Neutrophil (primary cell): ENCODE data around the gene DAP3.
"Not testable (repeated sequence)": the region's sequence is repeated elsewhere in the genome, so short reads cannot be mapped to it uniquely, and the experiment has no call there.

Source experiments
- H3K27ac ChIP-seq: fragments of 200-600 bp; sonication (generic); 2 replicates; pipeline ENCODE4 v1.5.1; 2016; ENCODE audit warnings: mild to moderate bottlenecking, moderate library complexity
- H3K27me3 ChIP-seq: fragments of 200-600 bp; sonication (generic); 2 replicates; pipeline ENCODE4 v1.6.0; 2016; ENCODE audit warnings: mild to moderate bottlenecking
- H3K36me3 ChIP-seq: fragments of 200-600 bp; sonication (generic); 2 replicates; pipeline ENCODE4 v1.5.1; 2017
- H3K4me1 ChIP-seq, 2 experiments: fragments of 200-600 bp in 1 of 2; sonication (generic) in 1 of 2; 1 replicate in 1 of 2; 2 replicates in 1 of 2; pipeline versions ENCODE4 v1.5.1 to v1.6.1; 2013 to 2016; ENCODE audit warnings: low read depth in 1 of 2, low read length in 1 of 2, mild to moderate bottlenecking in 1 of 2, moderate library complexity in 1 of 2; ENCODE audit not compliant: control insufficient read depth in 1 of 2, insufficient read depth in 1 of 2
- H3K4me3 ChIP-seq, 2 experiments: fragments of 200-600 bp in 1 of 2; sonication (generic) in 1 of 2; 1 replicate in 1 of 2; 2 replicates in 1 of 2; pipeline ENCODE4 v1.5.1; 2013 to 2016; ENCODE audit warnings: low read depth in 1 of 2, low read length in 1 of 2, mild to moderate bottlenecking in 1 of 2, moderate library complexity in 1 of 2
- H3K9me3 ChIP-seq: fragments of 200-600 bp; sonication (generic); 2 replicates; pipeline ENCODE4 v1.5.1; 2016
- TF ChIP-seq, protein P1 (sequence below): fragments of 200-600 bp; sonication (generic); IDR thresholded peaks from 2 replicates; pipeline ENCODE4 v1.5.1; 2016; ENCODE audit warnings: antibody characterized with exemption

Gene DAP3

DNA sequence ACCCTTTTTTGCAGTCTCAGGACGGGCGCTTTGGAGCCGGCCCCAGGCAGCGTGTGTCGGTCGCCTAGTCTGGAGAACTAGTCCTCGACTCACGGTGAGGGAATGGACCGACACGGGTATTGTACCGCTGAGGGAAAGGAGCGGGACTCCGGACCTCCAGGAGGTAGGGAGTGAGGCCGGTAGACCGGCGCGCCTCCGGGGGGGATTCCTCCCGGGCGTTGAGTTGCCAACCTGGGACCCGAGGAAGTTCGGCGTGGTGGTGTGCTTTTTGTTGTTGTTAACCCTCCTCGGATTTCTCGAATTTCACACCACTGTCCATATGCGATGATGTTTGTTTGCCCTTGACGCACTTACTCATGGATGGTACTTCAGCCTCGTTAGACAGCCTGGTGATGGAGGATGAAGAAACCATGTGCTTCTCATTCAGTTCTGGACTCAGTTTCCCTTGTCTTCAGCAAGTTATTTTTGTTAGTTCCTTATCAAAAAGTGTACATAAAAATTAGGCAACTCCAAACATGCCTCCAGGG is at the start of gene DAP3:
Gene DAP3, plus strand, starts transcription at position 11 of the 527 bp plus-strand sequence. CDS start 20,689 bp downstream, outside the sequence.
- Histone ChIP-seq H3K4me1 (peaks cover 14 to 16% of the 10 kb centered on the region in 2 experiments), H3K4me3 (peak within 1 kb of the TSS; percentile 88 to 97), H3K27ac (peak within 1 kb of the TSS; percentile 99)
- H3K9me3 ChIP-seq, H3K36me3 ChIP-seq, H3K27me3 ChIP-seq: not testable (repeated sequence)

DNA sequence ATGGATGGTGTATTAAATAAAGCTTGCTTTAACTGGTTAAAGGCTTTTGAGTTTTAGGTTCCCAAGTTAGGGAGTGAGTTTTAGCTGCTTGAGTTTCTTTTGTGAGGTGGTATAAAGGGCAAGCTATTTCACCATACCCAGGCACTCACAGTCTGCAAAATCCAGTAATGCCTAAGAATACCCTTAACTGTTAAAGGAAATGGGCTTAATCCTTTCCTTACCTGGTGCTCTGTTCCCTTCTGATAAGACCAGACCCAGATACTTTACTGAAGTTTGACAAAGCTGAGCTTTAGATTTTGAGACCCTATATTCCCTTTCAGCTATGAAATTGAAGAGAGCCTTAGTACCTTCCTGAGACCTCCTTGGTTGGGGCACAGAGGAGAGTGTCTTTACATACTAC is 48.5 kb upstream of the DAP3 start:
- H3K9me3 ChIP-seq = peaks cover 10% of the 10 kb centered on the region
- peaks cover 15 to 19% of the 10 kb centered on the region in 2 experiments for H3K4me1 ChIP-seq
- H3K27me3 ChIP-seq = no peaks in the 10 kb centered on the region
- no peaks in the 10 kb centered on the region for H3K36me3 ChIP-seq
- no peak overlapping the region for H3K4me3 ChIP-seq
- TF ChIP-seq, protein P1, sequence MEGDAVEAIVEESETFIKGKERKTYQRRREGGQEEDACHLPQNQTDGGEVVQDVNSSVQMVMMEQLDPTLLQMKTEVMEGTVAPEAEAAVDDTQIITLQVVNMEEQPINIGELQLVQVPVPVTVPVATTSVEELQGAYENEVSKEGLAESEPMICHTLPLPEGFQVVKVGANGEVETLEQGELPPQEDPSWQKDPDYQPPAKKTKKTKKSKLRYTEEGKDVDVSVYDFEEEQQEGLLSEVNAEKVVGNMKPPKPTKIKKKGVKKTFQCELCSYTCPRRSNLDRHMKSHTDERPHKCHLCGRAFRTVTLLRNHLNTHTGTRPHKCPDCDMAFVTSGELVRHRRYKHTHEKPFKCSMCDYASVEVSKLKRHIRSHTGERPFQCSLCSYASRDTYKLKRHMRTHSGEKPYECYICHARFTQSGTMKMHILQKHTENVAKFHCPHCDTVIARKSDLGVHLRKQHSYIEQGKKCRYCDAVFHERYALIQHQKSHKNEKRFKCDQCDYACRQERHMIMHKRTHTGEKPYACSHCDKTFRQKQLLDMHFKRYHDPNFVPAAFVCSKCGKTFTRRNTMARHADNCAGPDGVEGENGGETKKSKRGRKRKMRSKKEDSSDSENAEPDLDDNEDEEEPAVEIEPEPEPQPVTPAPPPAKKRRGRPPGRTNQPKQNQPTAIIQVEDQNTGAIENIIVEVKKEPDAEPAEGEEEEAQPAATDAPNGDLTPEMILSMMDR = no peak
- no peak overlapping the region for H3K27ac ChIP-seq

DNA sequence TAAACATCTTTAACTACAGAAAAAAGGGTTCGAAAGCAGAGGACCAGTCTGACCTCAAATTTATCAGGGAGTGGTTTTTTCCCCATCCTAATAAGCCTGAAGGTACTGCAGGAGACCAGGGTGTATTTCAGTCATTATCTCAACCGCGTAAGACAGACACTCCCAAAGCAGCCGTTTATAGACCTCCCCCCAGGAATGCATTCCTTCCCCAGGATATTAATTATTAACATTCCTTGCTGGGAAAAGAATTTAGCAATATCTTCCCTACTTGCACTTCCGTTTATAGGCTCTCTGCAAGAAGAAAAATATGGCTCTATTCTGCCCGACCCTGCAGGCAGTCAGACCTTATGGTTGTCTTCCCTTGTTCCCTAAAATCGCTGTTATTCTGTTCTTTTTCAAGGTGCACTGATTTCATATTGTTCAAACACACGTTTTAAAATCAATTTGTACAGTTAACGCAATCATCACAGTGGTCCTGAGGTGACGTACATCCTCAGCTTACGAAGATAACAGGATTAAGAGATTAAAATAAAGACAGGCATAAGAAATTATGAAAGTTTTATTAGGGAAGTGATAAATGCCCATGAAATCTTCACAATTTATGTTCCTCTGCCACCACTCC is 46.2 kb upstream of the DAP3 start:
- H3K4me1 ChIP-seq, H3K4me3 ChIP-seq, H3K27me3 ChIP-seq, H3K36me3 ChIP-seq, H3K27ac ChIP-seq: not testable (repeated sequence)
- H3K9me3 ChIP-seq = peaks cover 10% of the 10 kb centered on the region

DNA sequence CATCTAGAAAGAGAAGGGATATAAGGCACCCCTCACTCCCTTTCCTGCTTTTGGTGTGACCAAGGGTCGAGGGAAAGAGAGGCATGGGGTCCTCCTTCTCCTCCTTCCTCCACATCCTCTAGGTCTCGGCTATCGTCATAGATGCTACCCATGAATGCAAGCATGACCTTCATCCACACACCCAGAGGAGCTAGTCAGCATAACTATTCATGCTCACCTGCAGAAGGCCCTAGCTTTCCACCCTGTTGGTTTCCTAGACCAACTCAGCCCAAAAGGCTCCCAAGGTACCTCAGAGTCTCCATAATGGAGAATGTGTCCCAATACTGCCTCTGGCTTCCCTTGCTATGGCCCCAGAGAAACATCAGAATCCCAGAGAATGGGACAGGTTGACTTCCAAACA is 45.7 kb upstream of the DAP3 start:
- TF ChIP-seq, protein P1 = no peak
- Histone ChIP-seq H3K4me3 (no peak overlapping the region), H3K36me3 (no peaks in the 10 kb centered on the region), H3K27me3 (no peaks in the 10 kb centered on the region), H3K4me1 (peaks cover 2 to 6% of the 10 kb centered on the region in 2 experiments), H3K9me3 (peaks cover 10% of the 10 kb centered on the region), H3K27ac (no peak overlapping the region)

DNA sequence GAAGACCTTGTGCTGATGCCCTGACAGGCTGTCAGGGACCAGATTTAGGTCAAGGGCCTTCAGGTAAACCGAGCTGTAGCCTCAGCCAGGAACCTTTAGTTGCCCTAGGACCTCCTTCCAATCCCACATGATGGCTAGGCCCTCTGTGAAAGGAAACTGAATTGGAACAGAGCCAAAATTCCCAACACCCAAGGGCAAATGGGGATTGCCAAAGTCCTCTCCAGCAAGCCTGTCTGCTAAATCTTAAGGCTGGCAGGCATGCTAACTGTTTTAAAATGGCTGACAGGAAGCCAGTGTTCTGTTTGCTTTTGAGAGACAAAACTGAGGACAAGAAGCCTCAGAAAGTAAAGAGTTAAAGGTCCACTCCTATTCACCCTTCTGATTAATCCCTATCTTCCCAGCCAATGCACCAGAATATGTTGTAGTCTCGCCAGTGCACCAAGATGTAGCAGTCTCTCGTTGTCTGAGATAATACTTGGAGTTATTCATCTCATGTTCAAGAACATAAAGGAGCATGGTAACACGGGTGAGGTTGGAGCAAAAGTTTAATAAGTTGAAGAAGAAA is 43.8 kb upstream of the DAP3 start:
- TF ChIP-seq, protein P1 = no peak
- Histone ChIP-seq H3K4me1 (peaks cover 21 to 25% of the 10 kb centered on the region in 2 experiments), H3K9me3 (peaks cover 10% of the 10 kb centered on the region), H3K27ac (no peak overlapping the region), H3K4me3 (no peak overlapping the region), H3K27me3 (no peaks in the 10 kb centered on the region), H3K36me3 (no peaks in the 10 kb centered on the region)

DNA sequence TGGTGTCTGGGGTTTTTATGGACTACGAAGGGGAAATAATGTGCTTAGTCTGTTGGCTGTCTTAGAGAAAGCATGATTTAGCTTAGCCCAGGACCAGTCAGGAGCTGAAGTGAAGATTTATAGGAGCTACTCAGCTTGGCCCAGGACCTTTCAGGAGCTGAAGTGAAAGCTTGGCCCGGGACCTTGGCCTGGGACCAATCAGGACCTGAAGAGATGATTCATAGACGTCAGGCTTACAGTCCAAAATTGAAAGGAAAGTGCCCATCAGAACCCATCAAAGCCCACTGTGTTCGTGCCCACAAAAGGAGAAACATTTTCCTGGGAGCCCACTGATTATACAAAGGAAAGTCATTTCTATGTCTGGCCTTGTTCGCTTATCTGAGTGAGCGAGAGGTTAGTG is 43.2 kb upstream of the DAP3 start:
- H3K4me3 ChIP-seq = no peak overlapping the region
- no peaks in the 10 kb centered on the region for H3K27me3 ChIP-seq
- H3K9me3 ChIP-seq = peaks cover 10% of the 10 kb centered on the region
- TF ChIP-seq, protein P1 = no peak
- peaks cover 23 to 28% of the 10 kb centered on the region in 2 experiments for H3K4me1 ChIP-seq
- H3K36me3 ChIP-seq = no peaks in the 10 kb centered on the region
- H3K27ac ChIP-seq = no peak overlapping the region
